COLO668 (cell line): ENCODE data around the gene FRA10AC1.

Experiments used
- DNase-seq: peaks from one replicate; lab custom pipeline; 2025; ENCODE audit not compliant: unreplicated experiment; lab: John Stamatoyannopoulos, UW

The FRA10AC1 gene, protein sequence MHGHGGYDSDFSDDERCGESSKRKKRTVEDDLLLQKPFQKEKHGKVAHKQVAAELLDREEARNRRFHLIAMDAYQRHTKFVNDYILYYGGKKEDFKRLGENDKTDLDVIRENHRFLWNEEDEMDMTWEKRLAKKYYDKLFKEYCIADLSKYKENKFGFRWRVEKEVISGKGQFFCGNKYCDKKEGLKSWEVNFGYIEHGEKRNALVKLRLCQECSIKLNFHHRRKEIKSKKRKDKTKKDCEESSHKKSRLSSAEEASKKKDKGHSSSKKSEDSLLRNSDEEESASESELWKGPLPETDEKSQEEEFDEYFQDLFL

GRCh38 chr10:93702210-93703001, at the start of gene FRA10AC1:
FRA10AC1 (minus strand) TSS chr10:93702592; CDS start chr10:93700106, 2,486 bp downstream.
- DNase-seq = peak; percentile 85

DNA sequence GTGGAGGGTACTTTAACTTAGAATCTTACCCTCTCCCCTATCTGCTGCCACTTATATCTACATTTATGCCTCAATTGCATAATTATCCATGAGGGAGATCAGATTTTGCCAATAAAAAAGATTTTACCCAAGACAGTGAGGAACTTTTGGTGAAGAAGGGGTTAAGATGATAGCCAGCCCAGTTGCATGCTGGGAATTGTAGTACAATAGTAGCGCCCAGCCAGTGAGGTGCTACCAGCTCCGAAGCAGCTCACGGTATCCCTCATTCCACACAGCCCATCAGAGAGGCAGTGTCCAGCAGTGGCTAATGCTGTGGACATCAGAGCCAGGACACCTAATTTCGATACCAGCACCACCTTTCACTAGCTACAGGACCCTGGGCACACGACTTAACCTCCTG, 49.4 kb upstream of the FRA10AC1 start:
- DNase-seq = no peak

DNA sequence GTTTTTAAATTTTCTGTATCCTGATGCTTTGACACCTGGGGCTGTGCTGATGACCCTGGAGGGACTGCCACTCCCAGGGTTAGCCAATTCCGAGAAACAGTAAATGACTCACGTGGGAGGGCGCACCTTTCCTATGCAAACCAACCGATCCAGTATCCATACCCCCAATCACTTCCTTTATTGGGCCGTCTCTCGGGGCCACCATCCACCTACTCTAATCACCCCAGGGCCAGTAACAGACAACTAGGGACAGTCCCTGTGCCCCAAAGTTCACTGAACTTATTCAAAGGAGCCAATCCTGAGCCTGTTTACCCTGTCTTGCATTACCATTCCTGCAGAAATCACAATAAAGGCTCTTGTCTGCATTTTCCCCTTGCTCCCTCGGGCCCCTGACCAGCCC, 48.7 kb upstream of the FRA10AC1 start:
- DNase-seq = no peak

GRCh38 chr10:93749218-93749799, 46.9 kb upstream of the FRA10AC1 start:
- DNase-seq = no peak

DNA sequence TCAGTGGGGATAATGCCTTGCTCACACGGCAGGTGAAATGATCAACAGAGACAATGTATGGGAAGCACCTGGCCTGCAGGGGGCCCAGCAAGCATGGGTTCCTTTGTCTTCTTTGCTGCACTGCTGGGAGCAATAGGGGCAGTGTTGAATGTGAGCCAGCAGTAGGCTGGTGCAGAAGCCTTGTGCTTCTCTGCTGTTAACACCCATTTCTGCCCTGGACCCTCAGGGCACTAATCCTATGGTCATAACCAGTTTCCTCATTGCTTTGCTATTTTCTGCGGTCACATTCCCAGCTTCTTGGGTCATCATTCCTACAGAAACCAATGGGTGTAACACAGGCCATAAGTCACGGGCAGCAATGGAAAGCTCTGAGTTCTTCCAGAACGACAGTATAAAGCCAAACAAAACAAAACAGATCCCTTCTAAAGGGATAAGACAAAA, 44.5 kb upstream of the FRA10AC1 start:
- peak; percentile 23 for DNase-seq

DNA sequence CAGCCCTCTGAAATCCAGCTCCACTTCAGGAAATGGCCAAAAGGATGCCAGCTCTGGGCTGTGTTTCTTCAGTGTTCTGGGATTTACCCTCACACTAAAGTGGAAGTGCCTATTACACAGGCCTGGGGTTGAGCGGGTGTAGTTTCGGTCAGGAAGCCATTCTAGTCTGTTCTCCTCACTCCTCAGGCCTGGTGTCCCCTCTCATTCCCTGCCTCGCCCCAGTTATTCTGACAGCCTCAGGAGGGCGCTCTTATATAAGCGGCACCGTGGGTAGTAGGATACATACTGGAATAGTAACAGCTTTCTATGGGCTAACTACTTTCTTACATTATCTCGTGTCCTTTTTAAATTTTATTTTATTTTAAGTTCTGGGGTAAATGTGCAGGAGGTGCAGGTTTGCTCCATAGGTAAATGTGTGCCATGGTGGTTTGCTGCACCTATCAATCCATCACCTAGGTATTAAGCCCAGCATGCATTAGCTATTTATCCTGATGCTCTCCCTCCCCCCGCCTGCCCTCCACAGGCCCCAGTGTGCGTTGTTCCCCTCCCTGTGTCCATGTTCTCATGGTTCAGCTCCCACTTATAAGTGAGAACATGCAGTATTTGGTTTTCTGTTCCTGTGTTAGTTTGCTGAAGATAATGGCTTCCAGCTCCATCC, 43.1 kb upstream of the FRA10AC1 start:
- DNase-seq = no peak

DNA sequence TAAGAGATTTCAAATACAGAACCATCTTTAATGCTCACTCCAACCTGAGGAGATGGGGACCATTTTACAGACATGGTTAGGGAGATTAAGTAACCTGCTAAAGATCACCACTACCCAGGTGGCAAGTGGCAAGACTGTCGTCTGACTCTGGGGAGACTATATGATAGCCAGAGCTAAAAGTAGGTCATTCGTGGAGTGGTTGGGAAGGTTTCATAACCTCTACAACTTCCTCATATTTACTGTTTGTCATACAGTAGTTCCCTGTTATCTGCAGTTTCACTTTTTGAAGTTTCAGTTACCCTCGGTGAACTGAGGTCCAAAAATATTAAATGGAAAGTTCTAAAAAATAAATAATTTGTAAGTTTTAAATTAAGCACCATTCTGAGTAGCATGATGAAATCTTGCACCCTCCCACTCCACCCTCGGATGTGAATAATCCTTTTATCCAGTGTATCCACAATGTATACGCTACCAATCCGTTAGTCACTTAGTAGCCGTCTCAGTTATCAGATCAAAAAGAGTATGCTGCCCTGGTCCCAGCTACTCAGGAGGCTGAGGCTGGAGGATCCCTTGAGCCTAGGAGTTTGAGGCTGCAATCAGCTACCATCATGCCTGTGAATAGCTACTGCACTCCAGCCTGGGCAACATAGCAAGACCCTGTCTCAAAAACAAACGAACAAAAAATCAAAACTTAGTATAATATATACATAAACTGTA, 40.4 kb upstream of the FRA10AC1 start:
- no peak for DNase-seq

GRCh38 chr10:93741367-93741766, 39.0 kb upstream of the FRA10AC1 start:
- DNase-seq = no peak

DNA sequence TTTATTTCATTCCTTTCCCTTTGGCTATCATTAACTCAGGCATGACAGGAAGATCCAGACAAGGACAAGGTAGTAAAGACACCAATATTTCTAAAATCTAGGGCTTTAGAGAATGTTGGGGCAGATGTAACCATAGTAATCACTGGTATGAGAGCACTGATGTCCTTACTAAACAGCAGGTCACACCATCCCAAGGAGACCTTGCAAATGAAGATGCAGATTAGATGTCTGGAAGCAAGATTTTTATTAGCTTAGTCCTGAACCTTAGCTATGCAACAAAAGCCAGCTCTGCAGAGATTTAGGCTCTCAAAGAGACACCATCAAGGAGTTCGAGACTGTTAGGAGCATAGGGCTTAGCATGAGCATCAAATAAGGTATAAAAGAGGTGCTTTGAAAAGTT, 23.6 kb upstream of the FRA10AC1 start:
- DNase-seq = no peak

- no peak for DNase-seq
Observed at GRCh38 chr10:93723153-93723552, 20.8 kb upstream of the FRA10AC1 start.

GRCh38 chr10:93722550-93722949, 20.2 kb upstream of the FRA10AC1 start:
- no peak for DNase-seq

DNA sequence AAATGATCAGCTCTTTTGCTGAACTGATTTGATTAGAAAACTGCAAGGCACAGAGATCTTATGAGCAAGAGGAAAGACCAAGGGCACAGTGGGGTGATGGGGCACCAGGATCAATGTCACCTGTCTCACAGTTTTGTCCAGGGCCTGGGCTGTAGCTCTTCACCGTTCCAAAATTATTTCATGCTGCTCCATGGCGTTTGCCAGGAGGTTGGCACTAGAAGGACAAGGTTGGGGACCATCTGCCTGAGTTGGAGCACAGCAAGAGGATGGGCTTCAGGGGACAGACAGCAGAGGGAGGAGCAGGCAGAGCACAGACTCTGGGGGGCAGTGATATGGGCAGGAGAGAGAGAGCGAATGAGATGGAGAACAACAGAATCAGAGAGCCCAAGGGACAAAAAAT, 17.5 kb upstream of the FRA10AC1 start:
- no peak for DNase-seq

DNA sequence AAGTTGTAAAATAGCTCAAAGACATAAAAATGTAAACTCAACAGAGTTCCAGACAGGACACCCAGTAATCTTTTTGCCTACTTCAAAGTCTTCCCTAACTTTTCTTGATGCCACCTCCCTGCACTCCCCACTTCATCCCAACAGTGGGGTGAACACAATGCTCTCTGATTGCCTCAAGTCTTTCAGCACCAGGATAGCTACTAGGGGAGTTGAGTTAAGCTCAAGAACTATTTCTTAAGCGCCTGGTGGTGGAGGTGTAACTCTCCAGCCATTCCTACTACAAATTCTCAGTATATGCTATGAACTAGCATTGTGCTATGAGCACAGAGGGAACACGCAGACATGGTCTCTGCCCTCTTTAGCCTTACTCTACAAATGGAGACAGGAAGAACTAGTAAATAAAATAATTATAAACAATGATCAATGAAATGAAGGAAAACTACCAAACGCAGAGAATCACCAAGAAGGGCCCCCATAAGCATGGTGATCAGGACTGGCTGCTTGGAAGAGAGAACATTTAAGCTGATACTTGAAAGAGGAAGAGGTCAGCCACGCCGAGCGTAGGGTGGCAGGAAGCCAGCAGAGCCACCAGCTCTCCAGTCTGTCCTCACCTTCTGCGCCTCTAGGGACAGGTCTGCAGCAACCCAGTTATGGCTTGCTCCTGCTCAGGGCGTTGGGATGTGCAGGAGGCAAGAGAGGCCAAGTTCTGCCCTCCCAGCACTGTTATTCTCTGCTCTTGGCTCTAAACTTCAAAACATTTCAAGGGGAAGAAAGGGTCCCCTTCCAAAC, 16.7 kb upstream of the FRA10AC1 start:
- DNase-seq = no peak

GRCh38 chr10:93716766-93717165, 14.4 kb upstream of the FRA10AC1 start:
- DNase-seq = no peak

- no peak for DNase-seq
Observed at GRCh38 chr10:93715345-93715744, 13.0 kb upstream of the FRA10AC1 start.

DNA sequence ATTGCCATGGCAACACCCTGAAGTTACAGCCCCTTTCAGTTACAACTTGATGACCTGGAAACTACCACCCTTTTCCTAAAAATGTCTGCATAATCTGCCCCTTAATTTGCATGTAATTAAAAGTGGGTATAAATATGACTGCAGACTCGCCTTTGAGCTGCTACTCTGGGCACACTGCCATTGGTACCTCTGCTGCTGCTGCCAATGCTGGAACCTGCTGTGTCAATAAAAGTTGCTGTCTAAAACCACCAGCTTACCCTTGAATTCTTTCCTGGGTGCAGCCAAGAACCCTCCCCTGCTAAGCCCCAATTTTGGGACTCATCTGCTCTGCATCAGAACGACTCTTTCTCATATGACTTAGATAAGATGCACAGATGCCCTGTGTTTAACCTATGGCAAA, 10.2 kb upstream of the FRA10AC1 start:
- no peak for DNase-seq

DNA sequence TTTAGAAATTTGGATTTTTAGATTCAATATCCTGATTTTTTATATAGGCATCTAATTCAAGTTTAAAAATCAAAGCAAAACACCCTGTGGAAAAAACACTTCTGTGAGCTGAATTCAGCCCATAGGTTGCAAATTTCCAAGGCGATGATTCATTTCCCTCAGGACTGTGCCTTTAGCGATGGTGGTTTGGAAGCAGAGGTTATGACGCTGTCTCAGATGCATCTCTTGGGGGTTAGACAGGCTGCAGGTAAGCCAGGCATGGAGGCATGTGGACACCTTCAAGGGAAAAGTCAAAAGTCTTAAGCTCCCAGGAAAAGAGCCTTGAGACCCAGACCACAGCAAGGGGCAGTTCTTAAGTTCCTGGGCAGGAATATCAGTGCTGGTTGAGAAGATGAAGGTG, 9.5 kb upstream of the FRA10AC1 start:
- no peak for DNase-seq

- DNase-seq = no peak
Observed at GRCh38 chr10:93710333-93710909, 8.0 kb upstream of the FRA10AC1 start.

DNA sequence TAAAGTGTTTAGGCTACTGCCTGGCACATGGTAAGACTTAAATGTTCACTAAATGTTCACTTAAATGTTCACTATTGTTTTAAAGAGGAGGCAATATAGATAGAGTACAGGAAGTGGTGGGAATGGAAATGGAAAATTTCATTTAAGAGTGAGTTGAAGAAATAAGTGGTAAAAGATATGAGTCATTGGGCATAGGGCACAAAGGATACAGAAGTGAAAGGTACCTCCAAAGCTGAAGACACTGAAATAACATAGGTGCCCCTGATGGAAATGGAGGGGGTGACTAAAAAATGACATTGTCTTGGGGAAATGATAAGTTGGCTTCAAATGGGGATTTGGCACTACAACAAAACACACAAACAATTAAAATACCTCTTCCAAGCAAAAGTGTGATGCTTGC, 5.2 kb upstream of the FRA10AC1 start:
- no peak for DNase-seq

- DNase-seq = no peak
Observed at GRCh38 chr10:93704451-93704850, 2.1 kb upstream of the FRA10AC1 start.
